Type B pancreatic cell (in vitro differentiated cells): ENCODE measurements around the gene RAB4B. TPM values are rescaled to one million over a fixed set of nuclear protein-coding genes. Genes with fewer than 3 reads are reported as not detected.

Source experiments
- DNase-seq: peaks from one replicate; pipeline ENCODE4 v3.0.0; 2021; ENCODE audit warnings: mixed read lengths; ENCODE audit not compliant: unreplicated experiment; ENCODE audit errors: extremely low spot score
- H3K27ac Mint-ChIP-seq: 2 replicates; pipeline ENCODE4 v1.8.0; 2021; ENCODE audit warnings: mild to moderate bottlenecking, mixed read lengths
- H3K27me3 Mint-ChIP-seq: 2 replicates; pipeline ENCODE4 v1.8.0; 2021; ENCODE audit warnings: mixed read lengths
- H3K36me3 Mint-ChIP-seq: 2 replicates; pipeline ENCODE4 v1.8.0; 2021; ENCODE audit warnings: mixed read lengths
- H3K4me1 Mint-ChIP-seq: one replicate; pipeline ENCODE4 v1.8.0; 2021; ENCODE audit warnings: mixed read lengths; ENCODE audit not compliant: unreplicated experiment
- H3K4me3 Mint-ChIP-seq: 2 replicates; pipeline ENCODE4 v1.8.0; 2021; ENCODE audit warnings: mild to moderate bottlenecking, mixed read lengths
- H3K9me3 Mint-ChIP-seq: 2 replicates; pipeline ENCODE4 v1.8.0; 2021; ENCODE audit warnings: mixed read lengths
- CTCF ChIP-seq: fragments of 200-600 bp; sonication (generic); conservative IDR thresholded peaks from 2 replicates; pipeline ENCODE4 v1.5.0; 2021; ENCODE audit warnings: antibody characterized with exemption, mild to moderate bottlenecking
- total RNA-seq: library from RNA; stranded (reverse); gene quantifications from 2 replicates; pipeline ENCODE4 v1.2.1, GENCODE V29; 2021; ENCODE audit warnings: low replicate concordance

The RAB4B gene
- total RNA-seq, 1 donor from 2014 or later, result 10.4 TPM

- Mint-ChIP-seq H3K36me3 (peaks cover 9% of the 10 kb centered on the region), H3K27me3 (no peaks in the 10 kb centered on the region), H3K4me3 (peak overlapping the region; percentile 74), H3K27ac (peak overlapping the region; percentile 87), H3K4me1 (peaks cover 56% of the 10 kb centered on the region), H3K9me3 (no peaks in the 10 kb centered on the region)
- no peak for TF ChIP-seq CTCF
- no peak for DNase-seq
Observed at GRCh38 chr19:40802300-40803169, 24.5 kb downstream of the RAB4B start.

DNA sequence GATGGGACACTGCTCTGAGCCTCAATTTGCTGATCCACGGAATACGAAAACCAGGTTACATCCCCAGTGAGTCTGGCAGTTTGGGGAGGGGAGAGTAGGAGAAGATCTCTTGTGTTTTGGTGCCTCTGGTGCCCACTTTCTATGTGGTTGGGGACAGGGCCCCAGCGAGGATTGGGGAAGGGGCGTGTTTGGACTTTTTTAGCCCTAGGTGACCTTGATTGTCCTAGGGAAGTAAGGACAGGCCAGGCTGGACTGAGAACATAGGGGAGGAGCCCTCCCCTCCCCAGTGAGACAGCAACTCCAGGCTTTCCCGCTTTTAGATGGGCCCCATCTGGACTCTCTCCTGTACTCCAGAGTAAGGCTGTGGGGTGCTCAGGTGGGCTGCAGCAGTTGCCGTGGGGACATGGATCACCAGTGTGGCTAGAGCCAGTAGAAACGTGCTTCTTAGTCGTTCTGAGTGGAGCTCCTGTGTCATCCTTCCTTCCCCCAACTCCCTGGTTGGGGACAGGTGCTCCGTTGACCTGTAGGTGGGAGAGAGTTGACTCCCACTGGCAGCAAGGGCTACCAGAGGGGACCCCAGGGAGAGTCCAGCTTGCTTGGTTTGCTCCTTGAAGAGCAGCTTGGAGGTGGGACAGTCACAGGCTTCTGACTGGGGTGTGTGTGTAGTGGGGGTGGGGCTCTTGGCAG lies 25.3 kb downstream of the RAB4B start:
- DNase-seq, result no peak
- peak overlapping the region; percentile 87 for H3K27ac Mint-ChIP-seq

GRCh38 chr19:40803857-40804782 lies 26.1 kb downstream of the RAB4B start:
- H3K36me3 Mint-ChIP-seq, result peaks cover 14% of the 10 kb centered on the region
- H3K4me3 Mint-ChIP-seq, result peak overlapping the region; percentile 33
- no peaks in the 10 kb centered on the region for H3K27me3 Mint-ChIP-seq
- DNase-seq, result no peak
- peak overlapping the region; percentile 87 for H3K27ac Mint-ChIP-seq
- TF ChIP-seq CTCF, result no peak
- peaks cover 54% of the 10 kb centered on the region for H3K4me1 Mint-ChIP-seq
- H3K9me3 Mint-ChIP-seq, result no peaks in the 10 kb centered on the region

More for the DNA sequence above, 25.3 kb downstream of the RAB4B start:
- no peak for TF ChIP-seq CTCF
- Mint-ChIP-seq H3K4me1 (peaks cover 58% of the 10 kb centered on the region), H3K4me3 (peak overlapping the region; percentile 74), H3K9me3 (no peaks in the 10 kb centered on the region), H3K27me3 (no peaks in the 10 kb centered on the region), H3K36me3 (peaks cover 14% of the 10 kb centered on the region)

- Mint-ChIP-seq H3K4me3 (peak overlapping the region; percentile 33), H3K9me3 (no peaks in the 10 kb centered on the region), H3K36me3 (peaks cover 14% of the 10 kb centered on the region), H3K27me3 (no peaks in the 10 kb centered on the region), H3K4me1 (peaks cover 54% of the 10 kb centered on the region), H3K27ac (peak overlapping the region; percentile 87)
- no peak for DNase-seq
- no peak for TF ChIP-seq CTCF
Observed at GRCh38 chr19:40804783-40805242, 26.8 kb downstream of the RAB4B start.

DNA sequence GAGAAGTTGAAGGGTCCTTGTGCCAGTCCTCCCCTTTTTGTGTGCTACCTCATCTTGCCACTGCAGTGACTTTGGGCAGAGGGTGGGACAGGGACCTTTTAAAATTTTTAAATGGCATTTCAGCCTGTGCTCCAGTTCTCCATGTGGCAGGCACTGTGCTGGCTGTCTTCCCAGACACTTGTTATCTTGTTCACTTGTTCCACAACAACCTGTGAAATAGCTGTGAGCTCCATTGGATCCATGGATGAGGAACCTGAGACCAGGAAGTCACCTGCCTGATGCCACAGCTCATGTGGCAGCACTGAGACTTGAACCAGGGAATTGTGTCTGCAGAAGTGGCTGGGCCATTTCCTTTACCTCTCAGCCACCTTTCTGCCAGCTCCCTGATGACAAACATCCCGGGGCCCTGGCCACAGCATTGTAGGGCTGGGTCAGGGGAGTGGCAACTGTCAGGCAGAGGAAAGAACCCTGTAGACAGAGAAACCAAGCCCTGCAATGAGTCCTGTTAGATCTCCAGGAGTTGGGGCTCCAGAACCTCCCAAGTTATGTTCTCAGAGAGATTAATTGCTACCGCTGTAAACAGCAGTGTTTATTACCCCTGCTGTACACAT lies 27.3 kb downstream of the RAB4B start:
- TF ChIP-seq CTCF, result no peak
- Mint-ChIP-seq H3K27ac (peak overlapping the region; percentile 87), H3K9me3 (no peaks in the 10 kb centered on the region), H3K4me3 (no peak overlapping the region), H3K36me3 (peaks cover 14% of the 10 kb centered on the region), H3K27me3 (no peaks in the 10 kb centered on the region), H3K4me1 (peaks cover 56% of the 10 kb centered on the region)
- no peak for DNase-seq
